Activated gamma-delta T cell treated with Interleukin-2 at 50 U/mL for 16 hours (primary cell): ENCODE measurements around the gene ZFYVE28.

Experiments used
- DNase-seq: peaks from one replicate; pipeline ENCODE4 v3.0.0-alpha.2; 2020

Gene ZFYVE28

DNA sequence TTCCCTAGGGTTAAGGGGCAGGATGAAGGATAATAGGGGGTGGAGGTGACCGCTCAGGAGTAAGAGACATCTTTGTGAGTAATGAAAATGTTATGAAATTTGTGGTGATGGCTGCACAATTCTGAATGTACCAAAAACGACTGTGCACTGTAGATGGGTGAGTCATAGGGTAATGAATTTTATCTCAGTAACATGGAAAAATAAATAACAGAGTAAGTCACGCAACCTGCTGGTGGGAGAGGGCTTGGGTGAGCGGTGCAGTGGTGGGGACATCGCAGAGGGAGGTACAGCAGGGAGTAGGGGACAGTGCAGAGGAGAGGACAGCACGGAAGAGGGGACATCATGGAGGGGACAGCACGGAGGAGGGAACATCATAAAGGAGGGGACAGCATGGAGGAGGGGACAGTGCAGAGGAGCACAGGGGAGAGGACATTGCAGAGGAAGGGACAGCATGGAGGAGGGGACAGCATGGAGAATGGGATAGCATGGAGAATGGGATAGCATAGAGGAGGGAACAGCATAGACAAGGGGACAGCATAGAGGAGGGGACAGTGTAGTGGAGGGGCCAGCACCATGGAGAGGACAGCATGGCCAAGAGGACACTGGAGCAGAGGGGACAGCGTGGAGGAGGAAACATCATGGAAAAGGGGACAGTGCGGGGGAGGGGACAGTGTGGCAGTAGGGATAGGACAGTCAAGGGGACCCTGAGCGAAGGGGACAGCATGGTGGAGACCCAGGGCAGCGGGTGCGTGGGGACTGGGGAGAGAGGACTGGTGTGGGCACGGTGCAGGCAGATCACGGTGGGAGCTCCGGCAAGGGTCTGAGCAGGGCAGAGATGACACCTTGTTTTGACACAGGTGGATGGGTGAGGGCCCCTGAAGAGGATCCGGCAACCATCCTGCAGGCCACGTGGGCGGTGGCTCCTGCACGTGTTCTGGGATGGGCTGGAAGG is 88.1 kb downstream of the ZFYVE28 start:
- no peak for DNase-seq

- no peak for DNase-seq
These were observed 90.9 kb downstream of the ZFYVE28 start for GRCh38 chr4:2327579-2327978.

DNA sequence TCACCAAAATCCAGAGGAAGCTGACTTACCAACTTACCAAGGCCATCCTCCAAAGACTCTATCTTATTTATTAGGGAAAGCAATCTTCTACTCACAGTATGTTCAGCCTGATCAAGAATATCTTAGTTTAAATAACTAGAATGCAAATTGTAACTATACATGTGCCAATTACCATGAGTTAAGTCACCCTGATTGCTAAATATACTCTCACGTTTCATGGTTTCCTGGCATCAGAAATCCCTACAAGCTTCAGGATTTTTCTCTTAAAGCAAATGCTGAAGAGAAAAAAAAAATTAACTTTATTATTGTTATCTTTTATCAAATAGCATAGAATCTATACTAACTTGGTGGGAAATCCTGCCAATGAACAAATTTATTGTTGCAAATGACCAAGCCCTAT is 93.6 kb downstream of the ZFYVE28 start:
- DNase-seq, result no peak

GRCh38 chr4:2322841-2323240 is 95.6 kb downstream of the ZFYVE28 start:
- DNase-seq, result no peak

- no peak for DNase-seq
These were observed 96.2 kb downstream of the ZFYVE28 start for GRCh38 chr4:2322227-2322626.

GRCh38 chr4:2321279-2322196 is 96.9 kb downstream of the ZFYVE28 start:
- DNase-seq, result no peak

- DNase-seq, result no peak
These were observed 97.7 kb downstream of the ZFYVE28 start for GRCh38 chr4:2320746-2321145.

GRCh38 chr4:2320152-2320551 is 98.3 kb downstream of the ZFYVE28 start:
- no peak for DNase-seq

- DNase-seq, result no peak
These were observed 99.6 kb downstream of the ZFYVE28 start for GRCh38 chr4:2318885-2319284.

DNA sequence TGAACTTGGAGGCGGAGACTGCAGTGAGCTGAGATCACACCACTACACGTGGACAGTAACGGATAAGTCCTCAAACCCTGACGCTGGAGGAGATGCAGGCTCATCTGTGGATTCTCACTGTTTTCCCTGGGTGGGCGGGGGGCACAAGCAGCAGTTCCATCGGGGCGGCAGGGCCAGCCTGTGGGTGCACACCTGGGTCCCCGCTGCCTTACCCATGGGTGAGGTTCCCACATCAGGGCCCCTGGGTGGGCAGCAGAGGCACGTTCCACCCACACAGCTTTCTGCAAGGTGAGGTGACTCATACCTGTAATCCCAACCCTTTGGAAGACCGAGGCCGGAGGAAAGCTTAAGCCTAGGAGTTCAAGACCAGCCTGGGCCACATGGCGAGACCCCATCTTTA is 100.0 kb downstream of the ZFYVE28 start:
- DNase-seq, result no peak

DNA sequence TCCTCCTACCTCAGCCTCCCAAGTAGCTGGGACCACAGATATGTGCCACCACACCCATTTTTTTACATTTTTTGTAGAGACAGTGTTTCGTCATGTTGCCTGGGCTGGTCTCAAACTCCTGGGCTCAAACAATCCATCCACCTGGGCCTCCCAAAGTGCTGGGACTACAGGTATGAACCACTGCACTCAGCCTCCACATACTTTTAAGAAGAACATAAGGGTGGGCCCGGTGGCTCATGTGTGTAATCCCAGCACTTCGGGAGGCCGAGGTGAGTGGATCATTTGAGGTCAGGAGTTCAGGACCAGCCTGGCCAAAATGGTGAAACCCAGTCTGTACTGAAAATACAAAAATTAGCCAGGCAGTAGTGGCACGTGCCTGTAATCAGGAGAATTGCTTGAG is 105.1 kb downstream of the ZFYVE28 start:
- no peak for DNase-seq

DNA sequence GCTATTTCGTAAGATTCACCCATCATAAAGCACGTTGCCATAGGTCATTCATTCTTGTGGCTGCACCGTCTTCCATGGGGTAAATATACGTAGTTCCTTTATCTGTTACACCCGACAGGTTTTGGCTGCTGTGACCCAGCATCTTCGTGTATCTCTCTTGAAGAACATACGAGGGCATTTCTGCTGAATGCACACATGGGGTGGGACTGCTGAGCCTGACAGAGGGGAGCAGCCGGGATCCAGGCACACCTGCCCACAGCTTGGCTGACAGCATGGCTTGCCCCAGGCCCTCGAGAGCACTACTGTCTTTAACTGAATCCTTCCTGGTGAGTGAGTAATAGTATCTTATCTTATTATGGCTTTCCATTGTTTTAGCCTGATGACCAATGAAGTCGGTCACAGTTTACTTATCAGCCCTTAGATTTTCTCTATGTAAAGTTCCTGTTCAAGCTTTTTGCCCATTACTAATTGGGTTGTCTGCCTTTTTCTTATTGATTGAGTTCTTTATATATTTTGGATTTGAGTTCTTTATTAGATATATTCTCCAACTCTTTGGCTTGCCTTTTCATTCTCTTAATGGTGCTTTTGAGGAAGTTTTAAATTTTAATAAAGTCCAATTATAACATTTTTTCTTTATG is 111.6 kb downstream of the ZFYVE28 start:
- no peak for DNase-seq

GRCh38 chr4:2305766-2306501 is 112.5 kb downstream of the ZFYVE28 start:
- DNase-seq, result no peak

GRCh38 chr4:2304877-2305561 is 113.4 kb downstream of the ZFYVE28 start:
- DNase-seq, result no peak

DNA sequence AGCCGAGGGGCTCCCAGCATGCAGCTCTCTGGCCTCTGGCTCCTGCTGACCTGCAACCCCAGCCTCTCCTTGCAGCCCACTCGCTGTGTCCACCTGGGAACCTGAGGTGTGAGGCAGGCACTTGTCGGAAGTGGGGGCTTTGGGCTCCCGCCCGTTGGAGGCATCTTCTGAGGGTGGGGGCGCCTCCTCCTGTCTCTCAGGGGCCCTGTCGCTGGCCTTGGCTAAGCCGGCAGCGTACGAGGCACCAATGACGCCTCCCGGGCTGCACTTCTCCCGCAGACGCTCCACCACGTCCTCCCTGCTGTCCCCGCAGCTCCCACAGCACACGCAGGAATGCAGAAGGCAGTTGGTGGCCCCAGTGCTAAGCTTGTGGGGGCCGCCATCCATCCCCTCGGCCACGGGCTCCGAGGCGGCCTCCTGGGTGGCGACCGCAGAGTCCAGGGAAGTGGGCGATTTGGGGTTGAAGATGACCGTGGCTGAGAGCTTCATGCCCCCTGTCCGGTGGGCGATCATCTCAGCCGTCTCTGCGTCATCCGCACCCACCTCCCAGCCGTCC is 114.0 kb downstream of the ZFYVE28 start:
- no peak for DNase-seq

DNA sequence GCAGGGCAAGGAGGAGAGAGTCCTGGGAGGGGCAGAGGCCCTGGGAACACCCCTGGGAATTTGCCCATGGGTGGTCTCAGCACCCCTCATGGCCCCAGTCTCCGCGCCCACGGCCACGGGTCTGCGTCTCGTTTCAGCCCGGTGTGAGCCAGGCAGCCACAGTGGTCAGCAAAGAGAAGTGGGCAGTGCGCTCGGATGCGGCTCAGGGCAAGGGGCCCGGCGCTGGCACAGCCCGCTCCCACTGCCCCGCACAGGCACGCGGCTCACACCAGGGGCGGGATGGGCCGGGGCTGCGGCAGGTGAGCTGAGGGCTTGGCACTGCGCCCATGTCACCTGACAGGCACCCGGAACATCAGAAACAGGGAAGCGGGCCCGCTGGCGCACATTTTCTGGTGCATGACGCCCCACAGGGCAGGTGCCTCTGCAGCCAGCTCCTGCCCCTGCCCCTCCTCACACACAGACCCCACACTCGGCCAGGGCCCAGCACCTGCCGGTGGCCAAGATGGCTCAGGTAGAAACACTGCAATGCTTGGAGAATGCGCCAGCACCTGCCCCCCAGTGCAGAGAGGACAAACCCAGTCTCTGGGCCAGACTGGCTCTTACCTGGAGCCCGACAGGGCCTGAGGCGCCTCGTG is 114.6 kb downstream of the ZFYVE28 start:
- DNase-seq, result no peak

GRCh38 chr4:2303121-2303685 is 115.2 kb downstream of the ZFYVE28 start:
- DNase-seq, result no peak

DNA sequence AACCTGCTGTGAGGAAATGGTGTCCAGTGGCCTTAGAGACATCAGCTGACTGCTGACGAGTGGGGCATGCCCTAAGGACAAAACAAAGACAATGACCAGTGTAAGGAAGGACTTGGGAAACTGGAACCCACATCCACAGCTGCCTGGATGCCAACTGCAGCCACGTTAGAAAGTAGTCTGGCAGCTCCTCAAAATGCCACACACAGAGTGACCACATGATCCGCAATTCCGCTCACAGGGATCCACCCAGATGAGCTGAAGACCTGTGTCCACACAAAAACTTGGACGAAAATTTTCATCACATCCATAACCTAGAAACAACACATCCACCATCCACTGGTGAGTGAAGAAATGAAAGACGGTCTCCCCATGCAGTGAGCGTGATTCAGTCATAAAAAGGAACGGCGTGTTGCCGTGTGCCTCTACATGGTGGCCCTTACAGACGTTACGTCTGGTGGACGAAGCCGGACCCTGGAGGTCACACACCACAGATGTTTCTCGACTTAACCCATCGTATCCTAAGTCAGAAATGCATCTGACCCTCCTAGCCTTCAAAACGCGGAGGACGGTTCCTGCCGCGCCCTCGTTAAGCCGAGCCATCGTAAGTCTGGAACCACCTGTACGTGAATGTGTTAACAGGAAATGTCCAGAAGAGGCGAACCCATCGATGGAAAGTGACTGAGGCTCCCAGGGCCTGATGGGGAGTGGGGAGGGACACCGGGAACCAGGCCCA is 115.9 kb downstream of the ZFYVE28 start:
- no peak for DNase-seq

GRCh38 chr4:2301806-2302205 is 116.6 kb downstream of the ZFYVE28 start:
- no peak for DNase-seq

- DNase-seq, result no peak
These were observed 117.2 kb downstream of the ZFYVE28 start for GRCh38 chr4:2301225-2301642.
